ENCODE measurements around the gene MCEMP1.

DNA sequence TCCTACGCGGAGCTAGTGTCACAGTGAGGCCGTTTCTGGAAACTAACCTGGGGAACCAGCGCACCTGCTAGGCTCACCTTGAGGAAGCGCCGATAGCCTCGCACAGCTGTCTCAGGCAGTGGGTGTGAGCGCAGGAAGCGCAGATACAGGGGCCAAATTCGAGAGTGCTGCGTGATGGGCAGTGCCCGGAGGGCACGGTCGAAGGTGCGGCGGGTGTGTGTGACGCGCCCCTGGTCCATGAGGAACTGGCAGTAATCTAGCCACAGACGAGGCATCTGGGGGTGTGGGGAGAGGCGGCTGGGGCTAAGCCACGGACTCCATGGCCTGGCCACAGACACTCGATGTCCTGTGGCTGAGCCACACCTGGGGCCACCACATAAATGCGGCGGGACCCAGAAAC lies 49.7 kb upstream of the MCEMP1 start:
- TF ChIP-seq, protein P1, sequence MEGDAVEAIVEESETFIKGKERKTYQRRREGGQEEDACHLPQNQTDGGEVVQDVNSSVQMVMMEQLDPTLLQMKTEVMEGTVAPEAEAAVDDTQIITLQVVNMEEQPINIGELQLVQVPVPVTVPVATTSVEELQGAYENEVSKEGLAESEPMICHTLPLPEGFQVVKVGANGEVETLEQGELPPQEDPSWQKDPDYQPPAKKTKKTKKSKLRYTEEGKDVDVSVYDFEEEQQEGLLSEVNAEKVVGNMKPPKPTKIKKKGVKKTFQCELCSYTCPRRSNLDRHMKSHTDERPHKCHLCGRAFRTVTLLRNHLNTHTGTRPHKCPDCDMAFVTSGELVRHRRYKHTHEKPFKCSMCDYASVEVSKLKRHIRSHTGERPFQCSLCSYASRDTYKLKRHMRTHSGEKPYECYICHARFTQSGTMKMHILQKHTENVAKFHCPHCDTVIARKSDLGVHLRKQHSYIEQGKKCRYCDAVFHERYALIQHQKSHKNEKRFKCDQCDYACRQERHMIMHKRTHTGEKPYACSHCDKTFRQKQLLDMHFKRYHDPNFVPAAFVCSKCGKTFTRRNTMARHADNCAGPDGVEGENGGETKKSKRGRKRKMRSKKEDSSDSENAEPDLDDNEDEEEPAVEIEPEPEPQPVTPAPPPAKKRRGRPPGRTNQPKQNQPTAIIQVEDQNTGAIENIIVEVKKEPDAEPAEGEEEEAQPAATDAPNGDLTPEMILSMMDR (IDR thresholded peaks at IDR 0.05): no peak
- no peak for TF ChIP-seq POLR2A (IDR thresholded peaks at IDR 0.05)

Data from transverse colon (tissue), 3 donors.